ENCODE data around the gene TRUB2. TPM values are rescaled to one million over a fixed set of nuclear protein-coding genes. Genes with fewer than 3 reads are reported as not detected.

The TRUB2 gene
- total RNA-seq, 4 donors from 2014 or later = 7.2 to 10.5 (median 8.7) TPM

- no peak for TF ChIP-seq CTCF (IDR thresholded peaks at IDR 0.05; ENCODE audit: low read depth)
These were observed 25.7 kb downstream of the TRUB2 start for GRCh38 chr9:128296340-128297220.

GRCh38 chr9:128294142-128294541, 28.1 kb downstream of the TRUB2 start:
- TF ChIP-seq CTCF (IDR thresholded peaks at IDR 0.05; ENCODE audit: low read depth) = no peak

- no peak for TF ChIP-seq CTCF (IDR thresholded peaks at IDR 0.05; ENCODE audit: low read depth)
These were observed 29.2 kb downstream of the TRUB2 start for GRCh38 chr9:128293091-128293490.

GRCh38 chr9:128292009-128292408, 30.2 kb downstream of the TRUB2 start:
- TF ChIP-seq CTCF (IDR thresholded peaks at IDR 0.05; ENCODE audit: low read depth) = no peak

- TF ChIP-seq CTCF (IDR thresholded peaks at IDR 0.05; ENCODE audit: low read depth) = no peak
These were observed 33.8 kb downstream of the TRUB2 start for GRCh38 chr9:128288273-128289004.

GRCh38 chr9:128286440-128286839, 35.8 kb downstream of the TRUB2 start:
- no peak for TF ChIP-seq CTCF (IDR thresholded peaks at IDR 0.05; ENCODE audit: low read depth)
